Esophagus squamous epithelium (tissue), 4 donors: ENCODE measurements around the gene VAX1.
"Not testable (repeated sequence)": the region's sequence is repeated elsewhere in the genome, so short reads cannot be mapped to it uniquely, and the experiment has no call there.

ENCODE experiments used
- POLR2A ChIP-seq, 4 donors: fragments of 450-650 bp; IDR thresholded peaks; one replicate each; pipeline ENCODE4 v1.6.1; 2017; ENCODE audit warnings: antibody characterized with exemption in 4 of 4, mild to moderate bottlenecking in 4 of 4, moderate library complexity in 3 of 4
- TF ChIP-seq, protein P1 (sequence below), 6 experiments: fragments of 450-650 bp in 4 of 6; fragments of 200-600 bp in 2 of 6; sonication (generic) in 2 of 6; IDR thresholded peaks; one replicate each; pipeline ENCODE4 v1.5.1; 2016 to 2019; ENCODE audit warnings: antibody characterized with exemption in 6 of 6, mild to moderate bottlenecking in 4 of 6, moderate library complexity in 4 of 6

DNA sequence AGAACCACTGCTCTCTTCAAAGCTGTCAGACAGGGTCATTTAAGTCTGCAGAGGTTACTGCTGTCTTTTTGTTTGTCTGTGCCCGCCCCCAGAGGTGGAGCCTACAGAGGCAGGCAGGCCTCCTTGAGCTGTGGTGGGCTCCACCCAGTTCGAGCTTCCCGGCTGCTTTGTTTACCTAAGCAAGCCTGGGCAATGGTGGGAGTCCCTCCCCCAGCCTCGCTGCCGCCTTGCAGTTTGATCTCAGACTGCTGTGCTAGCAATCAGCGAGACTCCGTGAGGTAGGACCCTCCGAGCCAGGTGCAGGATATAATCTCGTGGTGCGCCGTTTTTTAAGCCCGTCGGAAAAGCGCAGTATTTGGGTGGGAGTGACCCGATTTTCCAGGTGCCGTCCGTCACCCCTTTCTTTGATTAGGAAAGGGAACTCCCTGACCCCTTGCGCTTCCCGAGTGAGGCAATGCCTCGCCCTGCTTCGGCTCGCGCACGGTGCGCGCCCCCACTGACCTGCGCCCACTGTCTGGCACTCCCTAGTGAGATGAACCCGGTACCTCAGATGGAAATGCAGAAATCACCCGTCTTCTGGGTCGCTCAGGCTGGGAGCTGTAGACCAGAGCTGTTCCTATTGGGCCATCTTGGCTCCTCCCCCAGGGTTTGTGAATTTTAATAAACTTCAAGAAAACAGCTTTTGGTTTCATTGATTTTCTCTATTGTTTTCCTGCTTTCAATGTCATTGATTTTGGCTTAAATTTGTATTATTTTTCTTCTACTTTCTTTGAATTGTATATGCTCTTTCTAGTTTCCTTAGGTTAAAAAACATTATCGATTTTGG is 53.4 kb downstream of the VAX1 start:
- TF ChIP-seq, protein P1, sequence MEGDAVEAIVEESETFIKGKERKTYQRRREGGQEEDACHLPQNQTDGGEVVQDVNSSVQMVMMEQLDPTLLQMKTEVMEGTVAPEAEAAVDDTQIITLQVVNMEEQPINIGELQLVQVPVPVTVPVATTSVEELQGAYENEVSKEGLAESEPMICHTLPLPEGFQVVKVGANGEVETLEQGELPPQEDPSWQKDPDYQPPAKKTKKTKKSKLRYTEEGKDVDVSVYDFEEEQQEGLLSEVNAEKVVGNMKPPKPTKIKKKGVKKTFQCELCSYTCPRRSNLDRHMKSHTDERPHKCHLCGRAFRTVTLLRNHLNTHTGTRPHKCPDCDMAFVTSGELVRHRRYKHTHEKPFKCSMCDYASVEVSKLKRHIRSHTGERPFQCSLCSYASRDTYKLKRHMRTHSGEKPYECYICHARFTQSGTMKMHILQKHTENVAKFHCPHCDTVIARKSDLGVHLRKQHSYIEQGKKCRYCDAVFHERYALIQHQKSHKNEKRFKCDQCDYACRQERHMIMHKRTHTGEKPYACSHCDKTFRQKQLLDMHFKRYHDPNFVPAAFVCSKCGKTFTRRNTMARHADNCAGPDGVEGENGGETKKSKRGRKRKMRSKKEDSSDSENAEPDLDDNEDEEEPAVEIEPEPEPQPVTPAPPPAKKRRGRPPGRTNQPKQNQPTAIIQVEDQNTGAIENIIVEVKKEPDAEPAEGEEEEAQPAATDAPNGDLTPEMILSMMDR (IDR thresholded peaks at IDR 0.05) = not testable (repeated sequence)
- not testable (repeated sequence) for TF ChIP-seq POLR2A (IDR thresholded peaks at IDR 0.05)
